GM12872 (cell line): ENCODE measurements around the gene IL24.

Experiments used
- CTCF ChIP-seq: IDR thresholded peaks from 3 replicates; pipeline ENCODE4 v1.5.1; 2011; ENCODE audit warnings: low read depth, mild to moderate bottlenecking, low read length, moderate library complexity; ENCODE audit not compliant: insufficient read depth

The IL24 gene

GRCh38 chr1:206892351-206892984, 4.8 kb upstream of the IL24 start:
- TF ChIP-seq CTCF = no peak

GRCh38 chr1:206893380-206893779, 3.9 kb upstream of the IL24 start:
- TF ChIP-seq CTCF = no peak

- TF ChIP-seq CTCF = no peak
These were observed 1.9 kb upstream of the IL24 start for GRCh38 chr1:206895325-206895724.

GRCh38 chr1:206895837-206896242, 1.4 kb upstream of the IL24 start:
- TF ChIP-seq CTCF = no peak

GRCh38 chr1:206896261-206896660, 982 bp upstream of the IL24 start:
- no peak for TF ChIP-seq CTCF

- no peak for TF ChIP-seq CTCF
These were observed 1.1 kb downstream of the IL24 start for GRCh38 chr1:206898089-206898914.

- no peak for TF ChIP-seq CTCF
These were observed 1.7 kb downstream of the IL24 start for GRCh38 chr1:206898915-206899431.
